GM12878 (cell line): ENCODE results near the gene NRN1L. TPM values are rescaled to one million over a fixed set of nuclear protein-coding genes. Genes with fewer than 3 reads are reported as not detected.
A peak's percentile ranks its signal among the peaks of the same experiment; 100 is the strongest.

Source experiments
- ATF7 ChIP-seq: fragments of 450-650 bp; IDR thresholded peaks from 2 replicates; pipeline ENCODE4 v1.6.1; 2016; ENCODE audit warnings: low read depth, mild to moderate bottlenecking
- BCL11A ChIP-seq: IDR thresholded peaks from 2 replicates; pipeline ENCODE4 v1.6.1; 2011; ENCODE audit warnings: low read depth, low read length
- EP300 ChIP-seq, 2 experiments: fragments of 150-350 bp in 1 of 2; IDR thresholded peaks; 2 replicates each; pipeline ENCODE4 v1.6.1; 2011 to 2012; ENCODE audit warnings: low read depth in 2 of 2, low read length in 2 of 2, borderline replicate concordance in 1 of 2, improper control_type of control experiment in 1 of 2, inconsistent platforms in 1 of 2; ENCODE audit not compliant: control insufficient read depth in 1 of 2
- ESRRA ChIP-seq: IDR thresholded peaks from 2 replicates; pipeline ENCODE4 v1.6.1; 2012; ENCODE audit warnings: mild to moderate bottlenecking, low read length, improper control_type of control experiment
- FOXM1 ChIP-seq: IDR thresholded peaks from 2 replicates; pipeline ENCODE4 v1.6.1; 2012; ENCODE audit warnings: low read depth, mild to moderate bottlenecking, inconsistent platforms, low read length, moderate library complexity
- IKZF1 ChIP-seq: fragments of 450-650 bp; conservative IDR thresholded peaks from 2 replicates; pipeline ENCODE4 v1.6.1; 2017; ENCODE audit warnings: antibody characterized with exemption, mild to moderate bottlenecking
- IRF4 ChIP-seq: IDR thresholded peaks from 2 replicates; pipeline ENCODE4 v1.6.1; 2011; ENCODE audit warnings: low read depth, low read length
- KLF5 ChIP-seq: fragments of 450-650 bp; IDR thresholded peaks from 2 replicates; pipeline ENCODE4 v1.6.1; 2014; ENCODE audit warnings: mild to moderate bottlenecking; ENCODE audit not compliant: partially characterized antibody
- MXI1 ChIP-seq: fragments of 150-350 bp; IDR thresholded peaks from 2 replicates; pipeline ENCODE4 v1.6.1; 2011; ENCODE audit warnings: low read depth, mild to moderate bottlenecking, inconsistent platforms, low read length, improper control_type of control experiment
- NBN ChIP-seq: fragments of 450-650 bp; IDR thresholded peaks from 2 replicates; pipeline ENCODE4 v1.6.1; 2016
- PAX5 ChIP-seq: IDR thresholded peaks from 2 replicates; pipeline ENCODE4 v1.6.1; 2011; ENCODE audit warnings: low read depth, low read length, borderline replicate concordance
- RBBP5 ChIP-seq: fragments of 200-600 bp; sonication (generic); conservative IDR thresholded peaks from 2 replicates; pipeline ENCODE4 v1.6.1; 2016
- SMAD5 ChIP-seq: IDR thresholded peaks from 2 replicates; pipeline ENCODE4 v1.6.1; 2016; ENCODE audit warnings: antibody characterized with exemption, low read depth
- SMARCA5 ChIP-seq: fragments of 450-650 bp; IDR thresholded peaks from 2 replicates; pipeline ENCODE4 v1.6.1; 2017; ENCODE audit warnings: mild to moderate bottlenecking
- ZNF217 ChIP-seq: fragments of 450-650 bp; IDR thresholded peaks from 2 replicates; pipeline ENCODE4 v1.6.1; 2017; ENCODE audit warnings: antibody characterized with exemption, mild to moderate bottlenecking
- ZNF24 ChIP-seq: fragments of 450-650 bp; IDR thresholded peaks from 2 replicates; pipeline ENCODE4 v1.6.1; 2017; ENCODE audit warnings: antibody characterized with exemption, mild to moderate bottlenecking
- polyA plus RNA-seq, 11 experiments: library from polyadenylated mRNA; depleted of rRNA in 4 of 11; unstranded in 6 of 11; stranded (reverse) in 5 of 11; fragments of >200 nt; fragmentation: Nextera tagmentation in 4 of 11; fragmentation: Illumina TruSeq in 1 of 11; extraction: Ambion mirVana in 4 of 11; extraction: Trizol in 1 of 11; gene quantifications; 1 replicate in 1 of 11; 2 replicates in 10 of 11; pipeline versions ENCODE4 v1.2.1 to v1.2.3, GENCODE V29; 2011 to 2016; ENCODE audit warnings: inconsistent platforms in 2 of 11, missing spikeins in 2 of 11, low read depth in 1 of 11
- total RNA-seq, 4 experiments: library from RNA; depleted of rRNA in 3 of 4; stranded (reverse); fragments of >200 nt in 3 of 4; fragmentation: Illumina TruSeq in 1 of 4; extraction: Trizol in 1 of 4; gene quantifications; 2 replicates each; pipeline versions ENCODE4 v1.2.1 to v1.2.3, GENCODE V29; 2013 to 2021
- TF ChIP-seq, protein P1 (sequence below): fragments of 450-650 bp; IDR thresholded peaks from 2 replicates; pipeline ENCODE4 v1.6.1; 2017; ENCODE audit warnings: low read depth, mild to moderate bottlenecking, moderate library complexity
- TF ChIP-seq, protein P2 (sequence below): fragments of 450-650 bp; IDR thresholded peaks from 2 replicates; pipeline ENCODE4 v1.6.1; 2014; ENCODE audit warnings: mild to moderate bottlenecking
- TF ChIP-seq, protein P3 (sequence below): IDR thresholded peaks from 2 replicates; pipeline ENCODE4 v1.6.1; 2011; ENCODE audit warnings: low read depth, low read length, improper control_type of control experiment, borderline replicate concordance
- TF ChIP-seq, protein P4 (sequence below): fragments of 150-350 bp; IDR thresholded peaks from 2 replicates; pipeline ENCODE4 v1.6.1; 2016; ENCODE audit warnings: low read depth, low read length

NRN1L gene
- total and polyA plus RNA-seq, 10 of the 15 experiments (the other 5 are each of a cell fraction or from before 2014, with no cell fraction given), result 0.11 to 0.99 (median 0.28) TPM; not detected in 3

DNA sequence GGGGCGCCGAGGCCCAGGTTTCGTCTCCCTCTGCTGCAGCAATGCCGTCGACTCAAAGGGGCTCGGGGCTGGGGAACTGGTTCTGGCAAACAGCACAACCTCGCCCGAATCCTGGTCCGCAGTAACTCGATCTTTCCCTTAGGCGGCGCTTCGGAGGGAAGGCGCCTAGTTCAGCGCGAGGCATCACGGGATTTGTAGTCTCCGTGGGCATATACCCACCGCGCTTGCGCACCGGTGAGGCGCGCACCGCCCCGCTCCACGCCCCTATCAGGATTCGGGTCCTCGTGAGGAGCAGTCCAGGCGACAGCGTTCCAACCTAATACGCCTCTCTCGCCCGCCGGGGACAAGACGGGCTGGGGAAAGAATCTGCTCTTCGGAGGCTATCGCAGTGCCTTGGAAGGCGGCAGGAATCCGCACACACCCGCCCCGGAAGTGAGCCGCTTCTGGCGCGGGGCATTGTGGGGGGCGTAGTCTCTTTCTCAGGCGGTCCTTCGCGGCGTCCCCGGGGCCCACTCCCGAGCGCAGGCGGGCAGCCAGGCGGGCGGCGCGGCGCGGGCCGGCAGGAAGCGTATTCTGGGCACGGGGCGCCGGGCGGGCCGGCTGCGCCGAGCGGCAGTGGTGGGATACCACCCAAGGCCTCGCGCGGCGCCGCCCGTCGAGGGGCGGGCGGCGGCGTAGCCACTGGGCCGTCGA, 42.7 kb upstream of the NRN1L start, which contains the start of gene THAP11 (continued):
- TF ChIP-seq, protein P1, sequence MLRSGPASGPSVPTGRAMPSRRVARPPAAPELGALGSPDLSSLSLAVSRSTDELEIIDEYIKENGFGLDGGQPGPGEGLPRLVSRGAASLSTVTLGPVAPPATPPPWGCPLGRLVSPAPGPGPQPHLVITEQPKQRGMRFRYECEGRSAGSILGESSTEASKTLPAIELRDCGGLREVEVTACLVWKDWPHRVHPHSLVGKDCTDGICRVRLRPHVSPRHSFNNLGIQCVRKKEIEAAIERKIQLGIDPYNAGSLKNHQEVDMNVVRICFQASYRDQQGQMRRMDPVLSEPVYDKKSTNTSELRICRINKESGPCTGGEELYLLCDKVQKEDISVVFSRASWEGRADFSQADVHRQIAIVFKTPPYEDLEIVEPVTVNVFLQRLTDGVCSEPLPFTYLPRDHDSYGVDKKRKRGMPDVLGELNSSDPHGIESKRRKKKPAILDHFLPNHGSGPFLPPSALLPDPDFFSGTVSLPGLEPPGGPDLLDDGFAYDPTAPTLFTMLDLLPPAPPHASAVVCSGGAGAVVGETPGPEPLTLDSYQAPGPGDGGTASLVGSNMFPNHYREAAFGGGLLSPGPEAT, result no peak; the same call in 1 of the 2 replicates
- no peak for TF ChIP-seq EP300 (IDR thresholded peaks at IDR 0.05; ENCODE audit: borderline replicate concordance in 1 of 2, control insufficient read depth in 1 of 2, low read depth in 2 of 2, low read length in 2 of 2)
- TF ChIP-seq, protein P2, sequence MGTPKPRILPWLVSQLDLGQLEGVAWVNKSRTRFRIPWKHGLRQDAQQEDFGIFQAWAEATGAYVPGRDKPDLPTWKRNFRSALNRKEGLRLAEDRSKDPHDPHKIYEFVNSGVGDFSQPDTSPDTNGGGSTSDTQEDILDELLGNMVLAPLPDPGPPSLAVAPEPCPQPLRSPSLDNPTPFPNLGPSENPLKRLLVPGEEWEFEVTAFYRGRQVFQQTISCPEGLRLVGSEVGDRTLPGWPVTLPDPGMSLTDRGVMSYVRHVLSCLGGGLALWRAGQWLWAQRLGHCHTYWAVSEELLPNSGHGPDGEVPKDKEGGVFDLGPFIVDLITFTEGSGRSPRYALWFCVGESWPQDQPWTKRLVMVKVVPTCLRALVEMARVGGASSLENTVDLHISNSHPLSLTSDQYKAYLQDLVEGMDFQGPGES, result peak; percentile 13; the same call in 1 of the 2 replicates
- no peak for TF ChIP-seq BCL11A
- no peak for TF ChIP-seq FOXM1
- 0 out of 2 replicates have a peak, but pooled peaks have one; percentile 21 for TF ChIP-seq NBN
- no peak for TF ChIP-seq ATF7
- TF ChIP-seq RBBP5, result no peak
- TF ChIP-seq PAX5, result no peak; the same call in 1 of the 2 replicates
- no peak; the same call in 1 of the 2 replicates for TF ChIP-seq SMARCA5
- no peak for TF ChIP-seq ESRRA
- TF ChIP-seq ZNF24, result no peak; the same call in 1 of the 2 replicates
- TF ChIP-seq KLF5, result no peak
- peak; percentile 89 for TF ChIP-seq ZNF217
- no peak for TF ChIP-seq SMAD5
- TF ChIP-seq MXI1, result peak; percentile 44; the same call in 1 of the 2 replicates
- TF ChIP-seq, protein P3, sequence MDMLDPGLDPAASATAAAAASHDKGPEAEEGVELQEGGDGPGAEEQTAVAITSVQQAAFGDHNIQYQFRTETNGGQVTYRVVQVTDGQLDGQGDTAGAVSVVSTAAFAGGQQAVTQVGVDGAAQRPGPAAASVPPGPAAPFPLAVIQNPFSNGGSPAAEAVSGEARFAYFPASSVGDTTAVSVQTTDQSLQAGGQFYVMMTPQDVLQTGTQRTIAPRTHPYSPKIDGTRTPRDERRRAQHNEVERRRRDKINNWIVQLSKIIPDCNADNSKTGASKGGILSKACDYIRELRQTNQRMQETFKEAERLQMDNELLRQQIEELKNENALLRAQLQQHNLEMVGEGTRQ, result no peak; the same call in 1 of the 2 replicates
- TF ChIP-seq, protein P4, sequence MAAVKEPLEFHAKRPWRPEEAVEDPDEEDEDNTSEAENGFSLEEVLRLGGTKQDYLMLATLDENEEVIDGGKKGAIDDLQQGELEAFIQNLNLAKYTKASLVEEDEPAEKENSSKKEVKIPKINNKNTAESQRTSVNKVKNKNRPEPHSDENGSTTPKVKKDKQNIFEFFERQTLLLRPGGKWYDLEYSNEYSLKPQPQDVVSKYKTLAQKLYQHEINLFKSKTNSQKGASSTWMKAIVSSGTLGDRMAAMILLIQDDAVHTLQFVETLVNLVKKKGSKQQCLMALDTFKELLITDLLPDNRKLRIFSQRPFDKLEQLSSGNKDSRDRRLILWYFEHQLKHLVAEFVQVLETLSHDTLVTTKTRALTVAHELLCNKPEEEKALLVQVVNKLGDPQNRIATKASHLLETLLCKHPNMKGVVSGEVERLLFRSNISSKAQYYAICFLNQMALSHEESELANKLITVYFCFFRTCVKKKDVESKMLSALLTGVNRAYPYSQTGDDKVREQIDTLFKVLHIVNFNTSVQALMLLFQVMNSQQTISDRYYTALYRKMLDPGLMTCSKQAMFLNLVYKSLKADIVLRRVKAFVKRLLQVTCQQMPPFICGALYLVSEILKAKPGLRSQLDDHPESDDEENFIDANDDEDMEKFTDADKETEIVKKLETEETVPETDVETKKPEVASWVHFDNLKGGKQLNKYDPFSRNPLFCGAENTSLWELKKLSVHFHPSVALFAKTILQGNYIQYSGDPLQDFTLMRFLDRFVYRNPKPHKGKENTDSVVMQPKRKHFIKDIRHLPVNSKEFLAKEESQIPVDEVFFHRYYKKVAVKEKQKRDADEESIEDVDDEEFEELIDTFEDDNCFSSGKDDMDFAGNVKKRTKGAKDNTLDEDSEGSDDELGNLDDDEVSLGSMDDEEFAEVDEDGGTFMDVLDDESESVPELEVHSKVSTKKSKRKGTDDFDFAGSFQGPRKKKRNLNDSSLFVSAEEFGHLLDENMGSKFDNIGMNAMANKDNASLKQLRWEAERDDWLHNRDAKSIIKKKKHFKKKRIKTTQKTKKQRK, result no peak
- 0 out of 2 replicates have a peak, but pooled peaks have one; percentile 13 for TF ChIP-seq IRF4
- TF ChIP-seq IKZF1, result peak; percentile 100
